ENCODE data around the gene MAD1L1. TPM values are rescaled to one million over a fixed set of nuclear protein-coding genes. Genes with fewer than 3 reads are reported as not detected.
"Not testable (repeated sequence)": the region's sequence is repeated elsewhere in the genome, so short reads cannot be mapped to it uniquely, and the experiment has no call there.

MAD1L1 gene
- total RNA-seq, 4 donors from 2014 or later, result 60.3 to 149 (median 73.7) TPM

DNA sequence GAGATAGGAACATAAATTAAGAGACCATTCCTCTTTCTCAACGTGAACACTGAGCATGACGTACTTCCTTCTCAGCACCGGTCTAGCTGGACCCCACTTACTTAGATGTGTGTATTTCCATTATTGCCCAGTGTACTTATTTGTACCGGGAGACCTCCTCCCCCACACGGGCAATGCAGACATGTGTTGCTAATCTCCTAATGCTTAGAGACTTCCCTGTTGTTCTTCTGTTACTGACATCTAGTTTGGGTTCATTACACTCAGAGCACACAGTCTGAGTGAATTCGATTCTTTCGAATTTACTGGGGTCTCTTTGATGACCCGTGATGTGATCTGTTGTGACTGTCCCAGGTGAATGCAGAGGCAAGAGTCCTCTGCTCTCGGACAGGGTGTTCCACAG, 260.0 kb downstream of the MAD1L1 start:
- no peaks in the 10 kb centered on the region for H3K4me1 ChIP-seq
- WGBS, 2 donors, result 81 to 82% methylated on average over 9 of the region's 9 CpGs
- no peak for DNase-seq (ENCODE audit: low spot score in 2 of 2)
- H3K9me3 ChIP-seq, result peaks cover 0 to 6% (median 0%) of the 10 kb centered on the region in 4 donors
- H3K27me3 ChIP-seq, result no peaks in the 10 kb centered on the region
- no peak overlapping the region for H3K27ac ChIP-seq
- peaks cover 0 to 53% (median 0%) of the 10 kb centered on the region in 3 donors for H3K36me3 ChIP-seq
- TF ChIP-seq CTCF (IDR thresholded peaks at IDR 0.05) (no peak), POLR2A (IDR thresholded peaks at IDR 0.05) (no peak), EP300 (IDR thresholded peaks at IDR 0.05) (no peak)
- H3K4me3 ChIP-seq, result no peak overlapping the region

DNA sequence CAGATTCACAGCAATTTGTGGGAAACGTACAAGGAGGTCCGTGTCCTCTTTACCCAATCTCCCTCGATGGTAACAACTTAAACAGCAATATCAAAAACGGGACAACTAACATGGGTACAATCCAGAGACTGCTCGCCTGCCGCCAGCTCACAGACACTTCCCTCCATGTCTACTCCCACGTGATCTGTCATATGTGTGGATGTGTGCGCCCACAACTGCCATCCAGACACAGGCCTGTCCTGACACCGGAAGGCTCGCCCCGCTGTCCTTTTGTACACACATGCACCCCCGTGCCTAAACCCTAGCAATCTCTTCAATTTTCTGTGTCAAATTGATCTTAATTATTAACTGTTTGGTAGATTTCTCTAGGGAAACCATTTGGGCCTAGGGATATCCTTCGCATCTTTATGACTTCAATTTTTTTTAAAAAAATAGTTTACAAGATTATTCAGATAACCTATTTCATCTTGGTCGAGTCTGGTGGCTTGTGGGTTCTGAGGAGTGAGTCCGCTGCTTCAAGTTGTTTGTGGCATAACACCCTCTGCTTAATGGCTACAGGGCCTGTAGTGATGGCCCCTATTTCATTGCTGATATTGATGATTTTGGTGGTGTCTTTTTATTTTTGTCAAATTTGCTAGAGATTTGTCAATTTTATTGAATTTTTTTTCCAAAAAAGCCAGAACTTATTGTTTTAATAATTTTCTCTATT, 260.6 kb downstream of the MAD1L1 start:
- Histone ChIP-seq H3K4me3 (no peak overlapping the region), H3K4me1 (no peaks in the 10 kb centered on the region), H3K27me3 (no peaks in the 10 kb centered on the region), H3K27ac (no peak overlapping the region), H3K36me3 (peaks cover 0 to 46% (median 0%) of the 10 kb centered on the region in 3 donors), H3K9me3 (peaks cover 0 to 2% (median 0%) of the 10 kb centered on the region in 4 donors)
- TF ChIP-seq CTCF (IDR thresholded peaks at IDR 0.05) (no peak), POLR2A (IDR thresholded peaks at IDR 0.05) (no peak), EP300 (IDR thresholded peaks at IDR 0.05) (no peak)
- 94 to 95% methylated on average over 15 of the region's 15 CpGs for whole genome bisulfite sequencing, 2 donors
- no peak for DNase-seq (ENCODE audit: low spot score in 2 of 2)

DNA sequence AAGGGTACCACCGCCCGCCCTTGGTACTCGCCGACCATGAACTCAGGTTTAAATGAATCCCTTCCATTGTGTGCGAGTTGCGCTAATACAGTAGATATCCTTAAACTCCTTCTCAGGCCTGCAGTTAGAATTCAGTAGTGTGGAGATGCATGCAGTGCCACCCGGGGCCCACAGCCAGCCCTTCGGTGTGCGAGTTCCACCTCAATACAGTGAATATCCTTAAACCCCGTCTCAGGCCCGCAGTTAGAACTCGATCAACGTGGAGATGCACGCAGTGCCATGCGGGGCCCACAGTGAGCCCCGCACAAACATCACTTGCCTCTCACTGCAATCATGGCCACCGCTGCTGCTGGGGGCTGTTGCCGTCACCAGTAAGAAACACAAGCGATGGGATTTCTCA, 261.9 kb downstream of the MAD1L1 start:
- no peak for TF ChIP-seq EP300 (IDR thresholded peaks at IDR 0.05)

DNA sequence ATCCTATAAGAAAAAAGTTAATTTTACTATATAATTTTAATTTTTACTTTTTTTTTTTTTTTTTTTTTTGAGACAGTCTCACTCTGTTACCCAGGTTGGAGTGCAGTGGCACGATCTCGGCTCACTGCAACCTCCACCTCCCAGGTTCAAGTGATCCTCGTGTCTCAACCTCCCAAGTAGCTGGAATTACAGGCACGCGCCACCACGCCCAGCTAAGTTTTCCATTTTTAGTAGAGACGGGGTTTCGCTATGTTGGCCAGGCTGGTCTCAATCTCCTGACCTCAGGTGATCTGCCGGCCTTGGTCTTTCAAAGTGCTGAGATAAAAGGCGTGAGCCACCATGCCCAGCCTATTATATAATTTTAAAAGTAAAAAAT, 262.5 kb downstream of the MAD1L1 start:
- not testable (repeated sequence) for H3K27ac ChIP-seq; H3K4me3 ChIP-seq; H3K4me1 ChIP-seq; DNase-seq (ENCODE audit: low spot score in 2 of 2); H3K9me3 ChIP-seq; H3K27me3 ChIP-seq
- 94 to 99% methylated on average over 10 of the region's 10 CpGs for WGBS, 2 donors
- H3K36me3 ChIP-seq, result peaks cover 0 to 31% (median 0%) of the 10 kb centered on the region in 3 donors

More for the DNA sequence above, 261.9 kb downstream of the MAD1L1 start:
- H3K27ac ChIP-seq, result no peak overlapping the region
- no peak overlapping the region for H3K4me3 ChIP-seq
- WGBS, 2 donors, result 96% methylated on average over 19 of the region's 19 CpGs
- H3K4me1 ChIP-seq, result no peaks in the 10 kb centered on the region
- no peak for DNase-seq (ENCODE audit: low spot score in 2 of 2)
- no peaks in the 10 kb centered on the region for H3K27me3 ChIP-seq
- H3K36me3 ChIP-seq, result peaks cover 0 to 34% (median 0%) of the 10 kb centered on the region in 3 donors
- H3K9me3 ChIP-seq, result no peaks in the 10 kb centered on the region

DNA sequence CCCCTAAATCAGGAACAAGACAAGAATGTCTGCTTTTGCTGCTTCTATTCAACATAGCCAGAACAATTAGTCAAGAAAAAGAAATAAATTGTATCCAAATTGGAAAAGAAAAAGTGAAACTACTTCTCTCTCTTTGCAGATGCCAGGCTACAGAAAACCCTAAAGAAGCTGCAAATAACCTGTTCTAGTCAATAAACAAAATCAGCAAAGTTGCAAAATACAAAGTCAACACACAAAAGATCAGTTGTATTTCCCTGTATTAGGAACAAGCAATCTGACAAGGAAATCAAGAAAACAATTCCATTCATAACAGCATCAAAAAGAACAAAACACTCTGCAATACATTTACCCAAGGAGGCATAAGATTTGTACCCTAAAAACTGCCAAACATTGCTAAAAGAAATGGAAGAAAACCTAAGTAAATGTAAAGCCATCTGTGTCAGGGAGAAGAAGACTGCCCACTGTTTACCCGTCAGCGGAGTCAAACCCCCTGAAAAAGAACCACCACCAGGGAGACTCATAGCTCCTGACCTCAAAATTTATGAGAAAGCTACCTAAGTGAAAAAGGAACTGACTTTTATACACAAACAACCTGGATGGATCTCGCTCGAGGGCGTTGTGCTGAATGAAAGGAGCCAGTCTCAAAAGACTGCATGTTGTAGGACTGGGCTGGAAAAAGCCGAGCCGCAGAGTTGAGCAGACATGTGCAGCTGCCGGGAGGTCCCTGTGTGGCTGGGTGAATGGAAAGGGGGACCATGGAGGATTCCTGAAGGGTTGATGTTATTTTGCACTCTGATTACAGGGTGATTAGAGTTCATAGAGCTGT, 263.1 kb downstream of the MAD1L1 start:
- Histone ChIP-seq H3K4me1 (no peaks in the 10 kb centered on the region), H3K4me3 (no peak overlapping the region), H3K9me3 (no peaks in the 10 kb centered on the region), H3K27me3 (no peaks in the 10 kb centered on the region), H3K27ac (no peak overlapping the region), H3K36me3 (peaks cover 0 to 25% (median 0%) of the 10 kb centered on the region in 3 donors)
- 80 to 81% methylated on average over 8 of the region's 8 CpGs for WGBS, 2 donors
- TF ChIP-seq CTCF (IDR thresholded peaks at IDR 0.05) (no peak), EP300 (IDR thresholded peaks at IDR 0.05) (no peak), POLR2A (IDR thresholded peaks at IDR 0.05) (no peak)
- DNase-seq (ENCODE audit: low spot score in 2 of 2), result no peak
